A673 (cell line): ENCODE results near the gene SULT1B1. TPM values are rescaled to one million over a fixed set of nuclear protein-coding genes. Genes with fewer than 3 reads are reported as not detected.

Experiments
- BruUV-seq: library from RNA; stranded (reverse); fragments of 400-500 nt; replicated peaks from 2 replicates; lab custom pipeline; 2021; lab: Mats Ljungman, UMichigan
- CTCF ChIA-PET: fragments of 300-600 bp; sonication (Branson Sonifier 250); formaldehyde crosslinking; loops from one replicate; lab custom pipeline; 2022; ENCODE audit warnings: antibody characterized with exemption; lab: Charles Lee
- POLR2A ChIA-PET: fragments of 300-600 bp; sonication (Branson Sonifier 250); formaldehyde crosslinking; loops from one replicate; lab custom pipeline; 2022; ENCODE audit warnings: antibody characterized with exemption; ENCODE audit not compliant: low non-redundant PET; lab: Charles Lee
- DNase-seq: peaks from one replicate; pipeline ENCODE4 v3.0.0-alpha.2; 2015; ENCODE audit warnings: low spot score
- H3K27ac ChIP-seq: fragments of 200-600 bp; sonication (generic); 2 replicates; pipeline ENCODE4 v1.5.1; 2016; ENCODE audit warnings: mixed run types, low read depth, mild to moderate bottlenecking, mixed read lengths, antibody characterized with exemption, low read length; ENCODE audit not compliant: poor library complexity, severe bottlenecking
- H3K27me3 ChIP-seq: fragments of 200-600 bp; sonication (generic); replicated peaks from 2 replicates; pipeline ENCODE4 v1.6.1; 2017; ENCODE audit warnings: mixed run types, low read depth, mild to moderate bottlenecking, mixed read lengths, antibody characterized with exemption, low read length; ENCODE audit not compliant: insufficient read depth, poor library complexity
- H3K36me3 ChIP-seq: fragments of 200-600 bp; sonication (generic); 2 replicates; pipeline ENCODE4 v1.6.1; 2016; ENCODE audit warnings: mixed run types, mild to moderate bottlenecking, mixed read lengths, antibody characterized with exemption, low read length; ENCODE audit not compliant: insufficient read depth, poor library complexity, severe bottlenecking
- H3K4me1 ChIP-seq: fragments of 200-600 bp; sonication (generic); 2 replicates; pipeline ENCODE4 v1.6.1; 2017; ENCODE audit warnings: mixed run types, mild to moderate bottlenecking, mixed read lengths, antibody characterized with exemption, low read length; ENCODE audit not compliant: insufficient read depth, poor library complexity, severe bottlenecking
- H3K4me3 ChIP-seq: fragments of 200-600 bp; sonication (generic); 2 replicates; pipeline ENCODE4 v1.5.1; 2016; ENCODE audit warnings: low read depth, mixed run types, mild to moderate bottlenecking, mixed read lengths, low read length; ENCODE audit not compliant: poor library complexity, severe bottlenecking
- H3K9me3 ChIP-seq: fragments of 200-600 bp; sonication (generic); 2 replicates; pipeline ENCODE4 v1.6.1; 2016; ENCODE audit warnings: mixed run types, low read depth, mild to moderate bottlenecking, mixed read lengths, antibody characterized with exemption, low read length; ENCODE audit not compliant: poor library complexity, severe bottlenecking
- EZH2 ChIP-seq: fragments of 200-600 bp; sonication (generic); IDR thresholded peaks from 2 replicates; pipeline ENCODE4 v1.6.1; 2017; ENCODE audit warnings: borderline replicate concordance, low read depth, mild to moderate bottlenecking, mixed read lengths, antibody characterized with exemption, low read length; ENCODE audit not compliant: poor library complexity, severe bottlenecking
- intact Hi-C: fragments of 100-400 bp; cut with micrococcal nuclease; formaldehyde crosslinking; loops from one replicate; pipeline ENCODE4 v1.10.0; 2022; ENCODE audit not compliant: unreplicated experiment
- total RNA-seq: library from RNA; stranded (reverse); gene quantifications from 2 replicates; pipeline ENCODE4 v1.2.3, GENCODE V29; 2021
- TF ChIP-seq, protein P1 (sequence below): fragments of 300-800, 200-600 bp; sonication (generic); conservative IDR thresholded peaks from 2 replicates; pipeline ENCODE4 v1.5.1; 2017; ENCODE audit warnings: low read depth, mild to moderate bottlenecking, antibody characterized with exemption, low read length, moderate library complexity, mixed read lengths

The SULT1B1 gene
- total RNA-seq, 1 experiment from 2014 or later = 1.8 TPM

DNA sequence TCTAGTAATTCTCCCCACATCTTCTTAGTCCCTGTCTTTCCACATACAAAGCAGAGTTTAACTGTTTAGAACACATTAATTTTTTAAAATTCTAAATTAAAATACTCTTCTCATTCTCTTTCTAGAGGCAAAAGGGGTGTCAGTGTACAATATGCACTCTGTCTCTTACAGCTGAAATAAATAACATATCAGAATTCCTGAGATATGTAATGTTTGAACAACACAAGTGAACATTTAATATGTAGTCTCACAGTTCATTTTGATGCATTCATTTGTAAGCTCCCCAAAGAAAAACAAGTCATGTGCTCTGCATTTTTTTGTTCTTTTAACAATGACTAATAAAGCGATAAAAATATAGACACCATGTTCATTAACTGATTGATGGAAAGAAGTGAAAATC, 19.7 kb upstream of the SULT1B1 start:
- Histone ChIP-seq H3K27ac (no peak overlapping the region), H3K9me3 (no peaks in the 10 kb centered on the region), H3K36me3 (no peaks in the 10 kb centered on the region), H3K4me1 (no peaks in the 10 kb centered on the region), H3K4me3 (no peak overlapping the region), H3K27me3 (no peaks in the 10 kb centered on the region)
- no TSS peak for BruUV-seq
- ChIA-PET POLR2A (no interaction called here), CTCF (no interaction called here)
- DNase-seq = no peak
- intact Hi-C loops = no loop called here
- no peak for TF ChIP-seq EZH2
- TF ChIP-seq, protein P1, sequence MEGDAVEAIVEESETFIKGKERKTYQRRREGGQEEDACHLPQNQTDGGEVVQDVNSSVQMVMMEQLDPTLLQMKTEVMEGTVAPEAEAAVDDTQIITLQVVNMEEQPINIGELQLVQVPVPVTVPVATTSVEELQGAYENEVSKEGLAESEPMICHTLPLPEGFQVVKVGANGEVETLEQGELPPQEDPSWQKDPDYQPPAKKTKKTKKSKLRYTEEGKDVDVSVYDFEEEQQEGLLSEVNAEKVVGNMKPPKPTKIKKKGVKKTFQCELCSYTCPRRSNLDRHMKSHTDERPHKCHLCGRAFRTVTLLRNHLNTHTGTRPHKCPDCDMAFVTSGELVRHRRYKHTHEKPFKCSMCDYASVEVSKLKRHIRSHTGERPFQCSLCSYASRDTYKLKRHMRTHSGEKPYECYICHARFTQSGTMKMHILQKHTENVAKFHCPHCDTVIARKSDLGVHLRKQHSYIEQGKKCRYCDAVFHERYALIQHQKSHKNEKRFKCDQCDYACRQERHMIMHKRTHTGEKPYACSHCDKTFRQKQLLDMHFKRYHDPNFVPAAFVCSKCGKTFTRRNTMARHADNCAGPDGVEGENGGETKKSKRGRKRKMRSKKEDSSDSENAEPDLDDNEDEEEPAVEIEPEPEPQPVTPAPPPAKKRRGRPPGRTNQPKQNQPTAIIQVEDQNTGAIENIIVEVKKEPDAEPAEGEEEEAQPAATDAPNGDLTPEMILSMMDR = no peak

DNA sequence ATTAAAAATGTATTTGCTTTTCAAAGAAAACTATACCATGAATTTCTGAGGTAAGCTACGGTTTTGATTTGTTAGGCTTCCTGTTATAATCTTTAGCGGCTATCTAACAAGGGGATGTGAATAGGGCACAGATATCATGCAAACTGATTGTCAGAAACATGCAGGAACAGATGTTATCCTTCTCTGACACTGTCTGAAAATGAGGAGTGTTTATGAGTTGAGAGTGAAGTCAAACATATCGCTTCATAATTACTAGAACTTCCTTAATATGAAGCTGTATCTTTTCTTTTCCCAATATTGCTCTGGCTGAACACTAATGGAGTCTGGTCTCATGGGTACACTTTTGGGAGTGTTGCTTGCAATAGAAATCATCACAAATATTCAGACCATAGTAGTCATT, 16.3 kb upstream of the SULT1B1 start:
- Histone ChIP-seq H3K27me3 (no peaks in the 10 kb centered on the region), H3K36me3 (no peaks in the 10 kb centered on the region), H3K27ac (no peak overlapping the region), H3K4me1 (no peaks in the 10 kb centered on the region), H3K4me3 (no peak overlapping the region), H3K9me3 (no peaks in the 10 kb centered on the region)
- POLR2A ChIA-PET = no interaction called here
- CTCF ChIA-PET = no interaction called here
- intact Hi-C loops = no loop called here
- no peak for DNase-seq
- TF ChIP-seq, protein P1 = no peak
- no TSS peak for BruUV-seq

DNA sequence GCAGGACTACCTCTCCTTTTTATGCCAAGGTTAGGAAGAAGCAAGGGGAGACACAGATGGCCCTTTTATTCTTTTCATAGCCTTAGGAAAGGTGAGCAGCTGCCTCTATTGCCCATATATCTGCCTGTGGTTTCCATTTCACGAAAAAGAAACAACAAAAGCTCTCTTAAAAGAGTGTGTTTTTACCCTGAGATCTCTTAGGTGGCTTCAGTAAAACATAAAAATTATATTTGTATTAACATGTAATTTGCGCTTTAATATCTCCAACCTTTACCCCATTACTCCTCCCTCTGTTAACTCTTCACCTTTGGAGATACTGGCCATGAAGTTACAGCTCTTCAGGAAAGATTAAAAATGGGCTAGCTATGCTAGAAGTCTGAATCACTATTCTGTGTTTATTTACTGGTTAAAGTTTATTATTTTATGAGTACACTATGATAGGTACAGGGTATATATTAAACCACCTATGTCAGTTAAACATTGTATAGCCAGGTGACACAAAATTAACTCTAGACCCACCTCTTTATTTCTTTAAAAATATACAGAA, 15.0 kb upstream of the SULT1B1 start:
- BruUV-seq = no TSS peak
- CTCF ChIA-PET = no interaction called here

More for the DNA sequence above, 15.0 kb upstream of the SULT1B1 start:
- Histone ChIP-seq H3K27me3 (no peaks in the 10 kb centered on the region), H3K4me1 (no peaks in the 10 kb centered on the region), H3K4me3 (no peak overlapping the region), H3K36me3 (no peaks in the 10 kb centered on the region), H3K27ac (no peak overlapping the region), H3K9me3 (no peaks in the 10 kb centered on the region)
- intact Hi-C loops = no loop called here
- POLR2A ChIA-PET = no interaction called here
- no peak for TF ChIP-seq EZH2
- TF ChIP-seq, protein P1 = no peak
- no peak for DNase-seq
